NCI-H82 (cell line): ENCODE measurements around the gene CDH5.

Experiments used
- DNase-seq: peaks from one replicate; lab custom pipeline; 2025; lab: John Stamatoyannopoulos, UW

Gene CDH5

DNA sequence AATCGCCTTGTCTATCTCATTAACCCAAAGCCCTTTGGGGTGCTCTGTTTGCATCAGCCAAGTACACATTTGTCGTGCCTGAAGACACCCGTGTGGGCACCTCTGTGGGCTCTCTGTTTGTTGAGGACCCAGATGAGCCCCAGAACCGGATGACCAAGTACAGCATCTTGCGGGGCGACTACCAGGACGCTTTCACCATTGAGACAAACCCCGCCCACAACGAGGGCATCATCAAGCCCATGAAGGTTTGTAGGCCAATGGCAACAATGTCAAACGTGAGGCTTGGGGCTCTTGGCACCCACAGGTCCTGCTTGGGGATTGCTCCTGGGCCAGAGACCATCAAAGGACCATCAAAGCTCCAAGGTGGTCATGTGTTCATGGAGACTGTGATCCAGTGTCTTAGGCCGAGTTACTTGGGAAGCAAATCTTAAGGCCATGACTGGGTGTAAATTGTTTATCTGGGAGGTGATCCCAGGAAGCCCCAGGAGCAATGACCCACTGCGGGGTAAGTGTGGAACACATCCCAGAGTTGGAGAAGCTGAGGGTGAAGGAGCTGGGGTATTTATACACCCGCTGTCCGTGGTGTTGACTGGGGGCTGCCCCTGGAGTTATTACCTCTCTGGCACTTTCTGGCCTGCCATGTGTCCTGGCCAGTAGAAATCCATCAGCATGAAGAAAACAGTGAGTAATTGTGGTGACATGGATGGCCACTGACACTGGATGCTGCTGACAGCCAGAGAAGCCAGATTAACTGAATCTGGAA, 24.0 kb downstream of the CDH5 start:
- DNase-seq = no peak

DNA sequence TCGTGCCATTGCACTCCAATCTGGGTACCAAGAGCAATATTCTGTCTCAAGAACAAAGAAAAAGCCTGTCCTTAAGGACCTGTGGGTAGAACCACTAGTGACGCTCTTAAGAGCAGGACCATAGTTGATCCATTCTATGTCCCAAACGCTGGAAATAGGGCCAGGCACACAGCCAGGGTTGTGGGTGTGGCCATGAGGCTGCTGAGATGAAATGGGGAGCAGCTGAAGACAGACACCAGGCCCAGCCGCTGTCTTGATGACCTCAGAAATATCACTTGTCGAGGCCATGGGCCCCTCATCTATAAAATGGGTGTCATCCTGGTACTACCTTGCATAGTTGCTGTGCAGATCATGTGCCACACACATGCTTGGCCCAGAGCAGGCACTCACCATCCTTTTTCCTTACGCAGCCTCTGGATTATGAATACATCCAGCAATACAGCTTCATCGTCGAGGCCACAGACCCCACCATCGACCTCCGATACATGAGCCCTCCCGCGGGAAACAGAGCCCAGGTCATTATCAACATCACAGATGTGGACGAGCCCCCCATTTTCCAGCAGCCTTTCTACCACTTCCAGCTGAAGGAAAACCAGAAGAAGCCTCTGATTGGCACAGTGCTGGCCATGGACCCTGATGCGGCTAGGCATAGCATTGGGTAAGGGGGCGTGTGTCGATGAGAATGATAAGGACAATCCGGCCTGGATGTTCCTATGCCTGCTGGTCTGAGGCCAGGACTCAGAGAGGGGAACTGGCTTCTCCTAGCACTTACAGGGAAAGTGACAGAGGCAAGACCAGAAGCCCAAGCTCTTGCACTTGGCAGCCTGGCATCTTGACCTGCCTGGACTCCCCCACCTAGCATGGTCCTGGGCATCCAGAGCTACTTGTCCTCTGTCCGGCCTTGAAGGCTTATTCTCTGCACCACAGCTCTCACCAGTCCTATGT, 25.5 kb downstream of the CDH5 start:
- no peak for DNase-seq

DNA sequence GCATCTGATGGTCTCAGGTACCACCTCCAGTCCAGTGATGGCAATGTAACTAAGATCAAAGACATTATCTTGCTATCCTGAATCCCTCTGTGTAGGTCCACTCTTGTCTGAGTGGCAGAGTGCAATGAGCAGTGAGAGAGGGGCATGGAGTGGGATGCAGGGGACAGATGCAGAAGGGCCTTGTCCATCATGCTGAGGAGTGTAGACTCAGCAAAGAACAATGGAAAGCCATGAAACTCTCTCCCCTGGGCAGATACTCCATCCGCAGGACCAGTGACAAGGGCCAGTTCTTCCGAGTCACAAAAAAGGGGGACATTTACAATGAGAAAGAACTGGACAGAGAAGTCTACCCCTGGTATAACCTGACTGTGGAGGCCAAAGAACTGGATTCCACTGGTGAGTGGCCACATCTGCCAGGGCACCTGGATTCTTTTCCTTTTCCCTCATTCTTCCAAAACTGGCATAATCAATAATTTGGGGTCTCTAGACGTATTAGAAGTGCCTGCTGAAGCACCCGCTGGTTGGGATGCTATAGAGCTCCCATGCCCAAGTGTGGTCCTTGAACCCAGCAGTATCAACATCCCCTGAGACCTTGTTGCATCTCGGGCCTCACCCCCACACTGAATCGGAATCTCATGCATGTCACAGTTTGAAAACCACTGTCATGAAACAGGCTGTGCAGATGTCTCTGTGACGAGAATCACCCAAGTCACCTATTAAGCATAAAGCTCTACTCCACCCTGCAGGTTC, 29.5 kb downstream of the CDH5 start:
- no peak for DNase-seq

DNA sequence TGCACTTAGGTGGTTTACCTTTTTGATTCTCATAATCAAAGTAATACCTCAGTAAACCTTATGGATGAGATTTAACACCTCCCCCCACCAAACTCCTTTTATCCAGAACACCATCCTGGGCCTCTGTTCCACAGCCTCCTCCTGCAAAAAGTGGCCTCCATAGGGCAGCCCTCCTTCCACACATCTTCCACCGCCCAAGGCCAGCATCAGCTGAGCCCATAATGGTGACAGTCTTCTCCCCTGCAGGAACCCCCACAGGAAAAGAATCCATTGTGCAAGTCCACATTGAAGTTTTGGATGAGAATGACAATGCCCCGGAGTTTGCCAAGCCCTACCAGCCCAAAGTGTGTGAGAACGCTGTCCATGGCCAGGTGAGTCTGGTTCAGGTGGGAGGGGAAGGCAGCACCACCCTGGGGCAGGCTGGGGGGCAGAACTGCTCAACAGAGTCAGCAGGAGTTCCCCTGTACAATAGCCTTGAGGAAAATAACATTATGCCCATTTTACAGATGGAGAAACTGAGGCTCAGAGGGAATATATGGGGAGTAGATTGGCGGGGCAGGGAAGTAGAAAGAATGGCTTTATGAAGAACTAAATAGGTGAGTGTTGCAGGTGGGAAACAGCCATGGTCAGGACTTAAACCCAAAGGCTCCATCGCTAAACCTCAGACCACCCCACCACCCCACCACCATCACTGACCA, 31.4 kb downstream of the CDH5 start:
- no peak for DNase-seq

DNA sequence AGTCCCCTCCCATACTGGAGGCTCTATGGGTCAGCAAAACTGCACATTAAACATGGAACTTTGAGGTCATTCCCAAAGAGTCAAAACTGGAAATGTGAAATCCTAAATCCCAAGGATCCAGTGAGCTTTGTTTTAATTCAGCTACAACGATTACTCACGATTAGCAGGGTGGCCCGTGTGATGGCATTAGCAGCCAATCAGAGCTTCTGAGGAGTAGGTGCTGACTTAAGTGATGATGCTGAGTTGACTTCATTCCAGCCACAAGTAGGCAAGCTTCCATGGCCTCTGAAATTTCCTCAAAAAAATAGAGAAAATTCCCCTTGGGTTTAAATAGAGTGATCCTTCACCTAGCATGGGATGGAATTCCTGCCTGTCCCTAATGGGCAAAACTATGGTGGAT, 32.5 kb downstream of the CDH5 start:
- no peak for DNase-seq

DNA sequence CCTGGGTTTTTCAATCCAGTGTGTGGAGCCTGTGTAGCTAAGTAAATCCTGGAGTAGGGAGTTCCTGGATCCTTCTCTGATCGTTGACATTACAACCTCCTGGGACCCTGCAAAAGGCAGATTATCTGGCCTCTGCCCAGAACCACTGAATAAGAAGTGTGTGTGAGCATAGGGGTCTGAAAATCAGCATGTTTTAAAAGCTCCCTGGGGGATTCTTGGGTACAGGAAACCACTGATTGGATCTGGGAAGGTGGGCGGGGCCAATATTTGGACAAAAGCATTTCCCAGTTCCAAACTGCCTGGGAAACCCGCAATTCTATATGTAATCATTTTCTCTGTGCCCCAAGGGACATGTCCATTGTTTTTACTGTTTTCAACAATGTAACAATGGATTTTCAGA, 33.4 kb downstream of the CDH5 start:
- DNase-seq = peak; percentile 61

DNA sequence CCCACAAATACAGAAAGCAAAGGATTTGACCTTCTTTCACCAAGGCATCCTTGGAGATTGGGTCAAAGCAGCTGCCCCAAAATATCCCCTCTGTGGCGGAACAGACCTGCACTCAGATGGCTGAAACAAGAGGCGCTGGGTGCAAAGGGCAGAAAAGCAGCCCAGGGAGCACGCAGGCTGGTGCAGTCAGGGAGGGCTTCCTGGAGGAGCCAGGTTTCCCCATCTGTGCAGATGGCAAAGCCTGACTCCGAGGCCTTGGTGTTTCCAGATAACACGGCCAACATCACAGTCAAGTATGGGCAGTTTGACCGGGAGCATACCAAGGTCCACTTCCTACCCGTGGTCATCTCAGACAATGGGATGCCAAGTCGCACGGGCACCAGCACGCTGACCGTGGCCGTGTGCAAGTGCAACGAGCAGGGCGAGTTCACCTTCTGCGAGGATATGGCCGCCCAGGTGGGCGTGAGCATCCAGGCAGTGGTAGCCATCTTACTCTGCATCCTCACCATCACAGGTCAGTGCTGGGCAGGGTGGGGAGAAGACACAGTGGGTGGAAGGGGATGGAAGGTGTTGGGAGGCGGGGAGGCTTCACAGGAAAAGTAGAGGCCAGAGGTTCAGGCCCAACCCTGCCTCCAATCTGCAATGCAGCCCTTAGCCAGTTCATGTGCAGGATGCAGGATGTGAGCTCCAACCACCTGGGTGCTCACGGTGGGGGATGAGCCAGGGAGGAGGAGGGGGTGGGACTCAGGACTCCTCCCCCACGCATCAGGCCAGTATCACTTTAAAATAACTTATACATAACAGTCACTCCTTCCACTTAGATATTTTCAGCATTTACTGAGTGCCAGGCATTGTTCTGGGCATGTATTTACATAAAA, 34.3 kb downstream of the CDH5 start:
- DNase-seq = no peak

DNA sequence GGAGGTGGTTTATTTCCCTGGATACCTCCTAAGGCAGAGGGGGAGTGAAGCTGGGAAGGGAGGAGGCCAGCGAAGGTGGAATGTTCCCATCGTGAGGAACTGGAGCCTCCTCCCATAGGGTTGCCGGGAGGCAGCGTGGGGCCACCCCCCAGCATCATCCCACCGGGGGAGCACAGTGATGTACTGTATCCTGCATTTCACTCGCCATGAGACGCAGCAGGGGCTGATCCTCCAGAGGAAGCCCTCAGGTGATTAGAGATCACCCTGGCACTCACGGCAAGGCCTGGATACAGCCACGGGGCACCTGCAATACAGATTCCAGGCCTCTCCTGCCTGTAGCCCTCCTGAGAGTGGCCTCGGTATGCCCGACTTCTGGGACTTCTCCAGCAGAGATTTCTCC, 35.1 kb downstream of the CDH5 start:
- no peak for DNase-seq

DNA sequence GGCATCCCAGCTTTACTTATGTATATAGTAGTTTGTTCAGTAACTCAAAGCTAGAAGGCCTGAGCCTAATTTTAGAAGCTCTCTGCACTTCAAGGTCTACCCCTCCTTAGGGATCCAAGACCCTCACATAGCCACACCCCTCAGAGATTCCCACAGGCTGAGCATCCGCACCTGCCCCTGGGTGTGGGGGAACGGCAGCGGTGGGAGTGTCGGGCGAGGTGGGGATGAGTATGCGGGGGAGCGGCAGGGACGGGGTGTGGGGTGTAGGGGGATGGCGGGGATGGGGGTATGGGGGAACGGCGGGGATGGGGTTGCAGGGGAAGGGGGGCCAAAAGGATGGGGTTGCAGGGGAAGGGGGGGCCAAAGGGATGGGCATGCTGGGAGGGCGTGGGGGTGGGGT, 35.7 kb downstream of the CDH5 start:
- DNase-seq = no peak

DNA sequence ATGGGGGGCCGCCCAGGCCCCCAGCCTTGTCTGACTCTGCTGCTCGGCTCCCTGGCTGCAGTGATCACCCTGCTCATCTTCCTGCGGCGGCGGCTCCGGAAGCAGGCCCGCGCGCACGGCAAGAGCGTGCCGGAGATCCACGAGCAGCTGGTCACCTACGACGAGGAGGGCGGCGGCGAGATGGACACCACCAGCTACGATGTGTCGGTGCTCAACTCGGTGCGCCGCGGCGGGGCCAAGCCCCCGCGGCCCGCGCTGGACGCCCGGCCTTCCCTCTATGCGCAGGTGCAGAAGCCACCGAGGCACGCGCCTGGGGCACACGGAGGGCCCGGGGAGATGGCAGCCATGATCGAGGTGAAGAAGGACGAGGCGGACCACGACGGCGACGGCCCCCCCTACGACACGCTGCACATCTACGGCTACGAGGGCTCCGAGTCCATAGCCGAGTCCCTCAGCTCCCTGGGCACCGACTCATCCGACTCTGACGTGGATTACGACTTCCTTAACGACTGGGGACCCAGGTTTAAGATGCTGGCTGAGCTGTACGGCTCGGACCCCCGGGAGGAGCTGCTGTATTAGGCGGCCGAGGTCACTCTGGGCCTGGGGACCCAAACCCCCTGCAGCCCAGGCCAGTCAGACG, 36.2 kb downstream of the CDH5 start:
- no peak for DNase-seq

DNA sequence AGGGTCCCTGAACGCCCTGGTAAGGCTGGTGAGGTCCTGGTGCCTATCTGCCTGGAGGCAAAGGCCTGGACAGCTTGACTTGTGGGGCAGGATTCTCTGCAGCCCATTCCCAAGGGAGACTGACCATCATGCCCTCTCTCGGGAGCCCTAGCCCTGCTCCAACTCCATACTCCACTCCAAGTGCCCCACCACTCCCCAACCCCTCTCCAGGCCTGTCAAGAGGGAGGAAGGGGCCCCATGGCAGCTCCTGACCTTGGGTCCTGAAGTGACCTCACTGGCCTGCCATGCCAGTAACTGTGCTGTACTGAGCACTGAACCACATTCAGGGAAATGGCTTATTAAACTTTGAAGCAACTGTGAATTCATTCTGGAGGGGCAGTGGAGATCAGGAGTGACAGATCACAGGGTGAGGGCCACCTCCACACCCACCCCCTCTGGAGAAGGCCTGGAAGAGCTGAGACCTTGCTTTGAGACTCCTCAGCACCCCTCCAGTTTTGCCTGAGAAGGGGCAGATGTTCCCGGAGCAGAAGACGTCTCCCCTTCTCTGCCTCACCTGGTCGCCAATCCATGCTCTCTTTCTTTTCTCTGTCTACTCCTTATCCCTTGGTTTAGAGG, 37.1 kb downstream of the CDH5 start:
- DNase-seq = no peak

DNA sequence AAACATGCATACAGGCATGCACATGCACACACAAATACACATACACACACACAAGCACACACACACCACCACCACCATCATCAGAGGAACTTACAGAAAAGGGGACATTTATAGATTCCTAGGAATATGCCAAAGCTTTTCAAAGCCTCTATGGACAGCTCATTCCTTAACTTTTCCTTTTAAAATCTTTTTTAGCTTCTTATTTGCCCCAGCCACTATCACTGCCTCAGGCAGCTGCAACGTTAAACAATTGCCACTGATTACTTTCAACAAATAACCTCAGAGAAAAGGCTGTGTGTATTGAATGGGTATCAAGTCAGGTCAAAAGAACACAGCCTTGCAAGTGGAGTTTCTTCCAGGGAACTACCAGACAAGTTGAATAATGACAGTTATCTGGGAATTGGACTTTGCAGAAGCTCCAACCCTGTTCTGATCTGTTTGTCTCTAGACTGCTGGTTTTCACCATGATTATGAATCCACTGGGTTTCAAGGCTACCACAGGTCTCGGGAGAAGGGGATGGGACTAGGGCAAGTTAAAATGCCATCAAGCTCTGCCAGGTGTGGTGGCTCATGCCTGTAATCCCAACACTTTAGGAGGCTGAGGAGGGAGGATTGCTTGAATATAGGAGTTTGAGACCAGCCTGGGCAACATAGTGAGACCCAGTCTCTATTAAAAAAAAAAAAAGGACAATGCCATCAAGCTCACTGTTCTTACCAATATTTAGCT, 38.7 kb downstream of the CDH5 start:
- no peak for DNase-seq

DNA sequence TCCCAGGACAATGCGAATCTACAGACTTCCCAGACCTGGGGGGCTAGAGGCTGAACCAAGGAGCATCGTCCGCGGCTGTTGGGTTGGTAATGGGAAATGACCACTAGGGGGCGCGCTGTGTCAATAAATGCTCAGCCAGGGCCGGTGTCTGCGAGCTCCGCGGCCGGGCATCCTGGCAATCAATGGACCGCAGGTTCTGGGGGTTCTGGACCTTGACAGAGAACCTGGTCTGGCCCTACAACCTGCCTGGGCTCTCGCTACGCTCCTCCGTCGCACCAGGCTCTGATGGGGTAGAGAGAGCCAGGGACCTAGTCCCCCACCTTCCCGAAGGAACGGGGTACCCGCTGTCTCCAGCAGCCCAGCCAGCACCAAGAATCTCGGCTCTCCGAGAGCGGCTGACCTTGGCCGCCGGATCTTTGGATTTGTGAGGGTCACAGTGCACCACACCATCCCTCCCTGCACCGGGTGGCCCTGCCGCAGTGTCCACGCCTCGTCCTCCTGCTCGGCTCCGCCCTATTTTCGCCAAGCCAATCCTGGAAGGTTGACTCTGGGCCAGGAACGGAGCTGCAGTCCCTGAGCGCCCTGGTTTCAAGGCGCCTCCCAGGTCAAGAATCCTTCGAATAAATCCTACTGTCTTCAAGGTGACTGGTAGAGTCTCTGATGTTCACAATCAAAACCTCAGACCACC, 40.2 kb downstream of the CDH5 start:
- DNase-seq = peak; percentile 81

DNA sequence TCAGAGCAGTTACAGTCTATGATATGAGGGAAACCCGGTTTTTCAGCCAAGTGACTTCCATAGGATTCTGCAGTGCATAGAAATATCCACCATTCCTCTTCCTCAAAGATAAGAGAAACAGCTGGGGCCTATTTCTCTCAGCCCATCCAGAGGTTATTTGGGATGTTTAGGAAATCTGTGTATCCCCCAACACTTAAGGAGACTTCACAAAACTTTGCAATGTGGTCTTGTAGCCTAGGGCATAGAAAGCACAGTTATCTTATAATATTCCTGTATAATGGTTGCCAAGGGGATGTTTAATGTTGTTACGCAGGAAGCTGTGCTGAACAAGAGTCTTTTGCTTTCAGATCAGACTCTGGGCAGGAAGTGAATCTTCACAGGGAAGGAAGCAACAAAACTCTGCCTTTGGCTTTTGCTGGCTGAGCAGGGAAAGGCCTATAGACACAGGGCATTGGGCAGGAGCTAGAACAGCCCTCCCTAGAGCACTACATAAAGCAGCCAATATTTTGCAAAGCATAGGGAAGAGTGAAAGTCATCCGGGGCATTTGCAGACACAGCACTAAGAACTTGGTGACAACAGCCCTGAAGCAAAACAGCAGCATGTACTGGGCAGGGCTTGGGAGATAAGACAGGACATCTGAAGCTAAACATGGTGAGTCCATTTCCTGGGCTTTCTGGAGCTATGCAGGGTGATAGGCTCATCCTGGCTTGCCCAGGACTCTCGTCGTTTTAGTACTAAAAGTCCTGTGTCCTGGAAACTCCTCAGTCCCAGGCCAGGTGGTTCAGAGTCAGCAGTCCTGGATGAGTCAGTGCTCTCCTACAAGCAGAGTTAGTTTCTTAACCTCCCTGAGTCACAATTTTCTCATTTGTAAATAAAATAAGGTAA, 41.9 kb downstream of the CDH5 start:
- DNase-seq = no peak

DNA sequence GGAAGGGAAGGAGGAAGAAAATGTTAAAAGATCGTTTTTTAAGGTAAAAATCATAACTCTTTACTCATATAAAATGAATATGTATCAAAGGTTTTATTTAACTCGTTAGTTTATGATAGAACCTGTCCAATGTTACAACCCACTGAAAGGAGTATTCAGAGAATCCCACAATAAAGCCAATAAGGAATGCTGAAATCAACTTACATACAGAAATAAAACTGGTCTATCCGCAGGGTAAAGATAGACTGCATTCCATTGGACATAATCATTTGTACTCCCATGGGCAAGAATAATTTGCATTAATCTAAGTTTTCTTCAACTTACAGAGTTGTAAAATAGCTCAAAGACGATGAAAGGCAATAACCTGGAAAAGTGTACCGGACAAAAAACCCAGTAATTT, 42.7 kb downstream of the CDH5 start:
- DNase-seq = no peak

DNA sequence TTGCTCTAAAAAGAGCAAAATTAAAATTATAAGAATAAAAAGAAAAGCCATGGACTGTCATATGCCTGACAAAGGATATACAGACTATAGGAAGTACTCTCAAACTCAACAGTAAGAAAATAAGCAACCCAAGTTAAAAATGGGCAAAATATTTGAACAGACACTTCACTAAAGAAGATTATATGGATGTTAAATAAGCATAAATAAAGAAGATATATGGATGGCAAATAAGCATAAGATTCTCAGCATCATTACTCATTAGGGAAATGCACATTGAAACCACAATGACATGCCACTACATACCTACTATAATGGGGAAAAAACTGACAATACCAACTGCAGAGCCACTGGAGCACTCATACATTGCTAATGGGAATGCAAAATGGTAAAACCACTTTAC, 45.7 kb downstream of the CDH5 start:
- no peak for DNase-seq

DNA sequence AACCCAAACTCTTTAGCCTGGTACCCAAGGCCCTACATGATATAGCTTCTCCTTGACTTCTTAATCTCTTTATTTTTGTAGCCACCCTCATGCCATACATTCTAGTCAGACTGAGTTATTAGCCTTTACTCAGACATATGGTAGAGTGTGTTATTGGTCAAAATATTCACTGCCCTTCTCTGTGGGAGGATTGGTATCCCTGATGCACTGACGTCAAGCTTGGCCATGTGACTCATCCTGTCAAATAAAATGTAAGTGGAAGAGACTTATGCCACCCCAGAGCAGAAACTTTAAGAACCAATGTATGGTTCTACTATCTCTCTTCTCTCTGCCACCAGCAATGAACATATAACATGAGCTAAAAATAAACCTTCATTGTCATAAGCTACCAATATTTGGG, 48.4 kb downstream of the CDH5 start:
- no peak for DNase-seq

DNA sequence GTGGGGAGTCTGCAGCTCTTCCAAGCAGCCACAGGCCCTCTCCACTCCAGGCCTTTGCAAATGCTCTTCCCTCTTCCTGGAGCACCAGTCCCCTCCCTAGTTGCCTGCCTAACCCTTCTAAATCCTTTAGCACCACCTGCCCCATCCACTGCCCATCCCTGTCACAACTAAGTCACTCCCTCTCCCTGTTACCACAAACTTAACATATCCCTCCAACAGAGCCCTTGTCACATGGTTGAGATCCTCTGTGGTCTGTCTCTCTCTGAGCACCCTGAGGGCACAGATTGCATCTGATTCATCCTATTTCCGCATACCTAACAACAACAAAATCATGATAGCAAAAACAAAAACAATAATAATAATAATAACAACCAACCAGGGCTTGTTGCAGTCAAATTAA, 49.6 kb downstream of the CDH5 start:
- DNase-seq = no peak
